Muscle layer of colon (tissue), 2 donors: Measurements from ENCODE around the gene GPNMB.
"Not testable (repeated sequence)": the region's sequence is repeated elsewhere in the genome, so short reads cannot be mapped to it uniquely, and the experiment has no call there.

Experiments
- H3K27ac ChIP-seq: one replicate; pipeline ENCODE4 v1.7.0; 2013; ENCODE audit warnings: low read depth, mild to moderate bottlenecking, low read length, moderate library complexity
- H3K27me3 ChIP-seq, 2 donors: one replicate each; pipeline ENCODE4 v1.7.0; 2013; ENCODE audit warnings: low read length in 2 of 2, mild to moderate bottlenecking in 2 of 2; ENCODE audit not compliant: insufficient read depth in 2 of 2, control insufficient read depth in 1 of 2
- H3K36me3 ChIP-seq: one replicate; pipeline ENCODE4 v1.7.0; 2013; ENCODE audit warnings: mild to moderate bottlenecking, low read length; ENCODE audit not compliant: insufficient read depth
- H3K4me1 ChIP-seq: one replicate; pipeline ENCODE4 v1.7.0; 2013; ENCODE audit warnings: mild to moderate bottlenecking, low read length; ENCODE audit not compliant: insufficient read depth
- H3K4me3 ChIP-seq, 2 donors: one replicate each; pipeline ENCODE4 v1.7.0; 2013; ENCODE audit warnings: low read length in 2 of 2, low read depth in 1 of 2, mild to moderate bottlenecking in 1 of 2, moderate library complexity in 1 of 2
- H3K9ac ChIP-seq: one replicate; pipeline ENCODE4 v1.7.0; 2013; ENCODE audit warnings: low read length
- H3K9me3 ChIP-seq: one replicate; pipeline ENCODE4 v1.7.0; 2013; ENCODE audit warnings: mild to moderate bottlenecking, low read length
- donor health status: abdominal sarcoma.
- donor health status: Adenocarcinoma of cecum.

GPNMB gene

GRCh38 chr7:23293500-23294073, 47.0 kb downstream of the GPNMB start:
- no peak overlapping the region for H3K27ac ChIP-seq
- no peaks in the 10 kb centered on the region for H3K36me3 ChIP-seq
- no peak overlapping the region for H3K4me3 ChIP-seq
- H3K27me3 ChIP-seq: no peaks in the 10 kb centered on the region
- no peaks in the 10 kb centered on the region for H3K9me3 ChIP-seq
- H3K9ac ChIP-seq: no peak overlapping the region
- H3K4me1 ChIP-seq: no peaks in the 10 kb centered on the region

- H3K9me3 ChIP-seq: no peaks in the 10 kb centered on the region
- peaks cover 2% of the 10 kb centered on the region for H3K4me1 ChIP-seq
- H3K27ac ChIP-seq: no peak overlapping the region
- no peaks in the 10 kb centered on the region for H3K27me3 ChIP-seq
- H3K36me3 ChIP-seq: no peaks in the 10 kb centered on the region
- no peak overlapping the region for H3K4me3 ChIP-seq
- H3K9ac ChIP-seq: no peak overlapping the region
These were observed 48.2 kb downstream of the GPNMB start for GRCh38 chr7:23294549-23295400.

DNA sequence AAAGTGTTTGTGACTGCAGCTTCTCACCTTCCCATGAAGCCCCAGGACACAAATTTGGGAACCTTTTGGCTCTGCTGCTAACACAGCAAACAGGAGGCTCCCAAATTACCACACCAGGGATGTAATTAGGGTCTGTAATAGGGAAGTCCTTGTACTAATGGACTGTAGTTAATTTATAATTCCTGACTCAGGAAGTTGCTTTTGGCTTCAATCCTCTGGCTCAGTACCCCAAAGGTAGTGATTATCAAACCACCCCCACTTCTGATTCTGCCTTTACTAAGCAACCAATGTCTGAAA, 48.8 kb downstream of the GPNMB start:
- Histone ChIP-seq H3K4me1 (peaks cover 8% of the 10 kb centered on the region), H3K9ac (no peak overlapping the region), H3K27me3 (no peaks in the 10 kb centered on the region)

DNA sequence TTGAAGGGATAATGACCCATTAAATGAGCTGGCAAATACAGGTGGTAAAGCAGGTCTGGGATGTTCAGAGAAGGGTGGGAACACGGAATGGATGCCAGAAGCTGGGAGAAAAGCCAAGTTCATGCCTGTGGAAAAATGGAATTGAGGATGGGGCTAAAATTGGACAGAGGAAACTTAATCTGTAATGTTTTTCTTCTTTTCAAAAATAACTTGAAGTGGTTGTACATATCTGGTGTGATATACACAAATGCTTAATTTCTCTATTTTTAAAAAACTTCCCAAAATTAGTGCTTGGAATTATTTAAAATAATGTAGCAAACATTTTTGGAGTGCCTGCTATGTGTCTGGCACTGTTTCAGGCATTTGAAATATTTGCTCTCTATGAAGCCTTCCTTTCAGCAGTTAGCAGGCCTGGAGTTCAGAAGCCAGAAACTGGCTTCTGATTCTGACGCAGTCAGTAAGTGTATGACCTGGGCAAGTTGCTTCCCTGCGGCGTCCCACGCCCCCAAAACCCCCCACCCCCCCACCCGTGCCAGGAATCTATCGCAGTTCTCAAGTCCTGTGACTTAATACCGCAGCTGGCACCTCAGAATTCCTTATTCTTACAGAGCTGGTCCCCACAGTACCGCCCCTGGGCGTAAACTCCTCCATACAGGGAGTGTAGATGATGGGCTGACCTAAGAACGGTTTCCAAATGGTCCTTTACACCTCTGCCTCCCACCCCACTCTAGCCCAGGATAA, 51.7 kb downstream of the GPNMB start:
- Histone ChIP-seq H3K9ac (no peak overlapping the region), H3K27ac (peak overlapping the region; percentile 88), H3K36me3 (peaks cover 13% of the 10 kb centered on the region), H3K4me1 (peaks cover 29% of the 10 kb centered on the region), H3K9me3 (no peaks in the 10 kb centered on the region), H3K27me3 (no peaks in the 10 kb centered on the region), H3K4me3 (peak overlapping the region; percentile 93)

More for the DNA sequence above, 48.8 kb downstream of the GPNMB start:
- Histone ChIP-seq H3K27ac (no peak overlapping the region), H3K4me3 (no peak overlapping the region), H3K36me3 (peaks cover under 1% of the 10 kb centered on the region), H3K9me3 (no peaks in the 10 kb centered on the region)

- H3K27me3 ChIP-seq: no peaks in the 10 kb centered on the region
These were observed 52.6 kb downstream of the GPNMB start, which contains the start of gene MALSU1 for GRCh38 chr7:23298885-23299769. Gene MALSU1, plus strand, starts transcription at chr7:23299339. Its CDS starts 14 bp downstream, at chr7:23299353.

DNA sequence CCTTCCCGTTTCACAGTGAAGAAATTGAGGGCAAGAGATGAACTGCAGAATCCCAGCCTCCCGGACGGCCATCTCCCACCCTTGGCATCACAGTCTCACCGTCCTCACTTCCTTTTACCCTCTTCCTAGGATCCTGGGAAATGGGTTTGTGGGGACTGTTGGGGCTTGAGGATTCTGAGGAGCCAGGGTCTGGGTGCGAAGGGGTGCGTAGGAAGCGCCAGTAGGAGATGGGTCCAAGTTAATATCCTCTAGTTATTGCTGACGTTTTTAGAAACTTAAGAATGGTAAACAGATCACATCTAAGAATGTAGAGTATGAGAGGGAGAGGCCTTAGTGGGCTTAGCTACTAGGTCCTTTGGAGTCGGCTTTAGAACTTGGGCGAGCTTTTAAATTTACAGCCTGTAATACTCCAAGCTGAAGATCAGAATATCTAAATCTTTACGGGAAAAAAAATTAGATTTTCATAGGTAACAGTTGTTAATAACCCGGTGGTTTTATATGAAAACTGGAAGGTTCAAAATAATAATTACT, 53.3 kb downstream of the GPNMB start:
- no peaks in the 10 kb centered on the region for H3K27me3 ChIP-seq

More at GRCh38 chr7:23298885-23299769, 52.6 kb downstream of the GPNMB start, which contains the start of gene MALSU1:
- peaks cover 13% of the 10 kb centered on the region for H3K36me3 ChIP-seq
- no peaks in the 10 kb centered on the region for H3K9me3 ChIP-seq
- peaks cover 29% of the 10 kb centered on the region for H3K4me1 ChIP-seq
- H3K27ac ChIP-seq: peak within 1 kb of the TSS; percentile 88
- H3K9ac ChIP-seq: peak within 1 kb of the TSS; percentile 89
- peak within 1 kb of the TSS; percentile 93 for H3K4me3 ChIP-seq

GRCh38 chr7:23306936-23307521, 60.5 kb downstream of the GPNMB start:
- Histone ChIP-seq H3K36me3 (peaks cover 41% of the 10 kb centered on the region), H3K9me3 (no peaks in the 10 kb centered on the region), H3K27me3 (no peaks in the 10 kb centered on the region), H3K9ac (no peak overlapping the region), H3K4me1 (peaks cover 13% of the 10 kb centered on the region), H3K4me3 (no peak overlapping the region), H3K27ac (no peak overlapping the region)

More for the DNA sequence above, 53.3 kb downstream of the GPNMB start:
- H3K36me3 ChIP-seq: peaks cover 13% of the 10 kb centered on the region
- H3K4me3 ChIP-seq: peak overlapping the region; percentile 93
- H3K9me3 ChIP-seq: no peaks in the 10 kb centered on the region
- H3K9ac ChIP-seq: peak overlapping the region; percentile 89
- H3K4me1 ChIP-seq: peaks cover 29% of the 10 kb centered on the region
- H3K27ac ChIP-seq: peak overlapping the region; percentile 88

GRCh38 chr7:23308754-23309153, 62.2 kb downstream of the GPNMB start:
- H3K36me3 ChIP-seq: peaks cover 35% of the 10 kb centered on the region
- no peak overlapping the region for H3K27ac ChIP-seq
- H3K9ac ChIP-seq: no peak overlapping the region
- no peaks in the 10 kb centered on the region for H3K9me3 ChIP-seq
- H3K4me3 ChIP-seq: no peak overlapping the region
- H3K4me1 ChIP-seq: no peaks in the 10 kb centered on the region
- H3K27me3 ChIP-seq: no peaks in the 10 kb centered on the region

- H3K27ac ChIP-seq, H3K9ac ChIP-seq, H3K4me3 ChIP-seq, H3K4me1 ChIP-seq, H3K27me3 ChIP-seq, H3K9me3 ChIP-seq: not testable (repeated sequence)
- H3K36me3 ChIP-seq: peaks cover 35% of the 10 kb centered on the region
These were observed 65.6 kb downstream of the GPNMB start for GRCh38 chr7:23312141-23312540.

GRCh38 chr7:23315366-23315765, 68.8 kb downstream of the GPNMB start:
- Histone ChIP-seq H3K9me3 (no peaks in the 10 kb centered on the region), H3K4me1 (no peaks in the 10 kb centered on the region), H3K27ac (no peak overlapping the region), H3K36me3 (peaks cover 8% of the 10 kb centered on the region), H3K4me3 (no peak overlapping the region), H3K27me3 (no peaks in the 10 kb centered on the region), H3K9ac (no peak overlapping the region)
